Measurements from ENCODE around the gene RAD54L2.

RAD54L2 gene

GRCh38 chr3:51568996-51569395 lies 30.5 kb downstream of the RAD54L2 start:
- Histone ChIP-seq H3K27ac (no peak overlapping the region), H3K4me3 (no peak overlapping the region)
- TF ChIP-seq CTCF (IDR thresholded peaks at IDR 0.05): no peak
- no peak for DNase-seq (ENCODE audit: low spot score)

- TF ChIP-seq CTCF (IDR thresholded peaks at IDR 0.05): no peak
- H3K4me3 ChIP-seq: no peak overlapping the region
Measured at GRCh38 chr3:51578238-51578637, 39.7 kb downstream of the RAD54L2 start.

GRCh38 chr3:51580418-51580817 lies 41.9 kb downstream of the RAD54L2 start:
- no peak overlapping the region for H3K27ac ChIP-seq
- DNase-seq (ENCODE audit: low spot score): no peak
- no peak overlapping the region for H3K4me3 ChIP-seq
- no peak for TF ChIP-seq CTCF (IDR thresholded peaks at IDR 0.05)

More at GRCh38 chr3:51578238-51578637, 39.7 kb downstream of the RAD54L2 start:
- H3K27ac ChIP-seq: no peak overlapping the region
- DNase-seq (ENCODE audit: low spot score): no peak

- no peak for DNase-seq (ENCODE audit: low spot score)
- no peak overlapping the region for H3K27ac ChIP-seq
- TF ChIP-seq CTCF (IDR thresholded peaks at IDR 0.05): no peak
- H3K4me3 ChIP-seq: no peak overlapping the region
Measured at GRCh38 chr3:51581524-51581923, 43.0 kb downstream of the RAD54L2 start.

- Histone ChIP-seq H3K4me3 (no peak overlapping the region), H3K27ac (no peak overlapping the region)
- no peak for TF ChIP-seq CTCF (IDR thresholded peaks at IDR 0.05)
- no peak for DNase-seq (ENCODE audit: low spot score)
Measured at GRCh38 chr3:51585197-51585596, 46.7 kb downstream of the RAD54L2 start.

- DNase-seq (ENCODE audit: low spot score): no peak
- TF ChIP-seq CTCF (IDR thresholded peaks at IDR 0.05): no peak
- Histone ChIP-seq H3K27ac (no peak overlapping the region), H3K4me3 (no peak overlapping the region)
Measured at GRCh38 chr3:51585871-51586270, 47.4 kb downstream of the RAD54L2 start.

Data from coronary artery (tissue), 2 donors.